GM21723 (cell line): ENCODE measurements around the gene KDM5C.
A peak's percentile ranks its signal among the peaks of the same experiment; 100 is the strongest.

Source experiments
- ATAC-seq: cut with Tn5 transposase; IDR thresholded peaks from one replicate; pipeline ENCODE4 v1.9.1; 2021; ENCODE audit warnings: mild to moderate bottlenecking, moderate library complexity; ENCODE audit not compliant: unreplicated experiment

Gene KDM5C

GRCh38 chrX:53224860-53225797, at the start of gene KDM5C:
Gene KDM5C, minus strand, starts transcription at chrX:53225207. Its CDS starts 318 bp downstream, at chrX:53224889.
- peak; percentile 83 for ATAC-seq

GRCh38 chrX:53272808-53273337, 47.9 kb upstream of the KDM5C start:
- ATAC-seq: no peak

DNA sequence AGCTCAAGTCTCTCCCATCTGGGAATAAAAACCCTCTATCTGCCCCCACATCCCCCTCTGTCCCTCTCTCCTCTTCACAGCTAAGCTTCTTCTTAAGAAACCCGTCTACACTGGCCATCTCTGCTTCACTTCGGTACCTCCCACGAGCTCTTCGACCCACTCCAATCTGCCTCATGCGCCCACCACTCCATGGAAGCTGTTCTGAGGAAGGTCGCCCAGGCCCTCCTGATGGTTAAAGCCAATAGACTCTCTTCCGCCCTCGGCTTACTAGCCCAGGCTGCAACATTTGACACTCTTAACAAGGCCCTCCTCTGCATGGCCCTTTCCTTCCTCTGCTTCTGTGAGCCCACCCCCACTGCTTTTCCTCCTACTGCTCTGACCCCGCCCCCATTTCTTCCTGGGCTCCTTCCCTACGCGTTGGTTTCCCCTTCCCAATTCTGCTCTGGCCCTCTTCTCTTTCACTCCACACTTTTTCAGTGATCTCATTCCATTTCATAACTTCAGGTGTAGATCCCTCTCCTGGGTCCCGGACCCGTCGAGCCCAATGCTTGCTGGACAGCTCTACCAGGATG, 44.6 kb upstream of the KDM5C start:
- no peak for ATAC-seq

DNA sequence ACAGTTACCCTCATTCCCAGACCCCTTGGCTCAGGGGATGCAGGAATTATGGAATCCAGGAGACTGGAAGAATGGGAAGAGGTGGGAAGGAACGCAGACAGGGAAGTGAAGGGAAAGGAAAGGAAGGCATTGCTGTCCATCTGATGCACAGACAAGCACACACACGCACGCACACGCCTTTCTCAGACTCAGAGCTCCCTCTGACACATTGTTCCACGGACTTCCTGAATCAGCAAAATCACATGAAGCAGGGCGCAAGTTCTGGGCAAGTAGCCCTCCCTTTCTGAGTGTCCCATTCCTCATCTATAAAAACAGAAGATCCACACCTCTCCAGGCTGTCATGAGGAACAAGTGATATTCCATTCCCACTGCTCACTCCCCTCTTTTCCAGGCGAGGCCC, 43.2 kb upstream of the KDM5C start:
- no peak for ATAC-seq

DNA sequence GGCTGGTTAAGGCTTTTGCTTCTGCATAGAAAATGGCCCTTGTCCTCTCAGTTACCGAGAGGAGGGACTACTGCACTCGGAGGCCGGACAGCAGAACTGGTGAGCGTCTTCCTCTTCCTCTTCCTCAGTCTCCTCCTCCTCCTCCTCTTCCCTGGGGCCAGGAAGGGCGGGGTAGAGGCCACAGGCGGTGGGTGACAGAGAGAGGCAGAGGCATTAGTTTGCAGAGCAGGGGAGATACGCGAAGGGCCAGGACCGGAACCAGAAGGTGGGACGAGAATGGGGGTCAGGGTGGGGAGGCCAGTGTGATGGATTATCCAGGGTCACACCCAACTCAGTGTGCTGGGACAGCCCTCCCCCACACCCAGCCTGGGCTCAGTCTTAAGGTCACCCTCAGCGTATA, 41.9 kb upstream of the KDM5C start:
- no peak for ATAC-seq

GRCh38 chrX:53265771-53266574, 41.0 kb upstream of the KDM5C start:
- ATAC-seq: no peak

- ATAC-seq: no peak
Measured at GRCh38 chrX:53263597-53264094, 38.6 kb upstream of the KDM5C start.

DNA sequence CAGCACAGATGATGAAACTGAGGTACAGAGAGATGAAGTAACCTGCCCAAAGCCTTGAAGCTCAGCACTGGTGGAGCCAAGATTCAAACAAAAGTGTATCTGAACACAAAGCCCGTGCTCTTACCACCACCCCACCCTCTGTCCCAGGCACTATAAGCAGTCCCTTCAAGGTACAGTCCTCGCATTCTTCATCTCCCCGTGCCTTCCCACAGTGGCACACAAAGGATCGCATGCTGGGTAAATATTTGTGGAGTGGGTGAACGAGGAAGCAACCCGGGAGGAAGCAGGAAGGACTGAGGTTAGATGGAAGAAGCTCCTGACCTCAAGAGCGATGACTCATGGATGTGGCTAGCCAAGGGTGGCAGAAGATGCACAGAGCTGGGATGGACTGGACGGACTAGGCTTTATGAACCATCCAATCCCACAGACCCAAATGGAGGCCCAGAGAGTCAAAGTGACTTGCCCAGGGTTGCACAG, 37.9 kb upstream of the KDM5C start:
- ATAC-seq: no peak

- ATAC-seq: no peak
Measured at GRCh38 chrX:53262189-53262917, 37.3 kb upstream of the KDM5C start.

GRCh38 chrX:53261355-53261972, 36.5 kb upstream of the KDM5C start:
- ATAC-seq: no peak

GRCh38 chrX:53260836-53261235, 35.8 kb upstream of the KDM5C start:
- no peak for ATAC-seq

GRCh38 chrX:53257670-53258423, 32.8 kb upstream of the KDM5C start:
- no peak for ATAC-seq

GRCh38 chrX:53257166-53257565, 32.2 kb upstream of the KDM5C start:
- no peak for ATAC-seq

DNA sequence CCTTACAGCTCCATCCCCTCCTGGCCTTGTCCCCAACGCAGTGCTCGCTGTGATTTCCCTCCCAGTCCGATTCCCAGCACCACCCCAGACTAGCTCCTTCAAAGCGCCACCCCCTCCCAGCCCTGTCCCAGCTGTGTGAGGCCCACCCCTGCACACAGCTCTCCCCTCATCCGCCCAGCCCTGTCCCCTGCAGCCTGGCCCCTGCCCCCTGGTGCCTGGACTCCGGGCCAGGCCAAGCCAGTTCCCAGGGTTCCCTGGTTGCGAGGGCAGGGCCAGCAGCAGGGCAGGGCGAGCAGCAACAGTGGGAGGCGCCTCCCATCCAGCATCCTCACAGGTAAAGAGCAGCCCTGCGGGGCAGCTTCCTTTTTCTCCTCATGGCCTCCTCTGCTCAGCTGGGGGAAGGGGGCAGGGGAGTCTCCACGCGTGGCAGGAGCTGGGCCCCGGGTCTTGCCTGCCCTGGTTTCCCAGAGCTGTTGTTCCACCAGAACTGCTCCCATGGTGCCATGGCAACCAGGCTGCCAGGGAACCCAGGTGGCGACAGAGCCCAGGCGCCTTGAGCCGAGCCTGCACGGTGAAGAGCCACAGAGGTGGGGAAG, 31.5 kb upstream of the KDM5C start:
- ATAC-seq: no peak

DNA sequence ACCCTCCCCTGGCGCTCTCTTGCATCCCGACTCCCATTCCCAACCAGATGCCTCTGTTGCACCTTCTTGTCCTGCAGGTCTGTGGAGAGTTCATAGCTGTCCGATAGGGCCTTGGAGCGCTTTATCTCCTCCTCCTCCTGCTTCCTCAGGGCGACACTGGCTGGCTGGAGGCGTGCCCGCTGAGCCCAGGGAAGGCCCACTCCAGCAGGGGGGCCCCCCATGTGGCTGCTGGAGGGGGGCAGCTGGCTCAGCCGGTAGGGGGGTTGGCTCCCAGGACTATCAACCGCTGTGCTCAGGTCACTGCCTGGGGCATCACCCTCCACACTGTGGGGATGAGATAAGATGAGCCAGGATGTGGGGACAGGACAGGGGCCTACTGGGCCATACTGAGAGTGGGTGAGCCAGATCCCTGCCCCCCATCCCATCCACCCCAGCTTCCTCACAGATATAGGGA, 30.8 kb upstream of the KDM5C start:
- ATAC-seq: no peak

DNA sequence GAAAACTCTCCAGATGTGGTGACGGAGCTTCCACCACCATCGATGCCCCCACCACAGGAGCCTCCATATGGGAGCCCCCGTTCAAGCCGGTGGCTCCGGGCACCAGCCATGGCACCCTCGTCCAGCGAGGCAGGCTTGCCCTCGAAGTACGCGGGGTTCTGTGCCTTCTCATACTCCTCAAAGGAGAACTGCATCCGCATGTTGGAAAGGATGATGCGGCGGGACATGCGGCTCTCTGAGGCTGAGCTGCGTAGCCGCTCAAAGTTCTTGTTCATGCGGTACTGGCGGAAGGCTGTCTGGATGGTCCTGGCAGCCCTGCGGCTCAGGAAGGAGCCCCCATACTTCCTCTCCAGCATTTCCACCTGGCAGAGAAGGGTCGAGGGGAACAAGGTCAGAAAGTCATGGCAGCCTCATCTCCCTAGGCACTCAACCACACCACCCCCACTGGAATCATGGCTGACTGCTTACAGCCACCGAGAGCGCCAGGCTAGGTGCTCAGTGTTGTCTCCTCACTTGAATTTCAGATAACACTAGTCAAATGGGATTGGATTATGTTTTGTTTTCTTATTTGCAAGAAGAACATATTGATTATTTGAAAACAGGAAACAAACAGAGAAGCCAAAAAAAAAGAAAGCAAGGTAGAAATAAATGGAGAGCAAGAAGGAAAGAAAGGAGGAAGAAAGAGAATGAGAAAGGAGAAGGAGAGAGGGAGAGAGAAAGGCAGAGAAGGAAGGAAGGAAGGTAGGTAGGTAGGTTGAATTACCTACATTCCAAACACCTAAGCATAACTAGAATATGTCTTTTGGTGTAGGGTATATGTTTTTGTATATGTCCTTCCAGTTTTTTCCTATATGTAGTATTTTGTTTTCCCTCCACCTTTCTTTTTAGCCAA, 29.8 kb upstream of the KDM5C start:
- no peak for ATAC-seq

DNA sequence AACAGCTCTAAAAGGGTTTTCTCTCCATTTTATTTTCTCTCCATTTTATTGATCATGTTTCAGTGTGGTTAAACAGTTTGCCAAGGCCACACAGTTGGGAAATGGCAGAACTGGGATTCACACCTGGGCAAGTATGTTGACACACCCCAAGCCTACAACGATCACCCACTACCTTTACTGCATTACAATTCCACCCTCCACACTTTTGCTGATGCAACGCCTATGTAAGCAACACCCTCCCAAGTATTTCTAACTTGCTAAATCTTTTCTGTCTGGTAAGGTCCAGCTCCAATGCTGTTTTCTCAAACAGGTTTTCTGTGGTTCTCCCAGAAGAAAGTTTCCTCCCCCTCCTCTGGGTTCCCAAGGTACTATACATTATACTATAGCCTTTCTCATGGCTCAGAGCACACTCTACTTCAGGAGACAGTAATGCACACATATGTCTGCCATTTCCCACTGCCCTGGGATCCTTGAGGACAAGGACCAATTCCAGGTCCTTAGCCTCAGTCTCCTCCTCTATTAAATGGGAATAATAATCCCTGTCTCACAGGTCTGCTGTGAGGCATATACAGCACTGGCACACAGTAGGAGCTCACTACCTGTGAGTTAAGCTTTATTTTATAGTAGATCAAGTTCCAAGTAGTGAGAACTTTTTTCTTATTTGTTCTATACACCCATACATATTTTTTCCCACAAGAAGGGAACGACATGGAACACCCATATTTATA, 28.4 kb upstream of the KDM5C start:
- no peak for ATAC-seq
